Stimulated activated CD4-positive, alpha-beta T cell treated with anti-CD3 and anti-CD28 coated beads, TNF-alpha, amount 100 ng/mL, for 48 hours (primary cell): ENCODE data around the gene LONRF3.

Experiments
- DNase-seq, 3 donors: peaks; one replicate each; pipeline ENCODE4 v3.0.0-alpha.2; 2020; ENCODE audit warnings: low read depth in 3 of 3

Gene LONRF3

GRCh38 chrX:118974088-118974907, at the start of gene LONRF3:
LONRF3 (plus strand) TSS chrX:118974618; CDS start chrX:118974781, 163 bp downstream.
- DNase-seq = peak in 2 of 3 donors; percentile 23 to 30

- DNase-seq = no peak
These were observed 46.3 kb upstream of the LONRF3 start for GRCh38 chrX:118928151-118928550.

DNA sequence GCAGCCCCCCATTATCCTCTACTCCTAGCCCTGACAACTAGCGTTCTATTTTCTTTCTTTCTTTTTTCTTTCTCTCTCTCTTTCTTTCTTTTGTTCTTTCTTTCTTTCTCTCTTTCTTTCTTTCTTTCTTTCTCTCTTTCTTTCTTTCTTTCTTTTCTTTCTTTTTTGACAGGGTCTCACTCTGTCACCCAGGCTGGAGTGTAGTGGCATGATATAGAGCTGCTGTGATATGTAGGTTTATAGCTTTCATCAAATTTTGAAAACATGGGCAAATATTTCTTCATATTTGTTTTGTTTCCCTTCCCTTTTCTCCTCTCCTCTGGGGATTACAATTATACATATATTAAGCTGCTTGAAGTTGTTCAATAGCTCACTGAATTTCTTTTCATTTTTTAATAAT, 39.1 kb upstream of the LONRF3 start:
- no peak for DNase-seq

DNA sequence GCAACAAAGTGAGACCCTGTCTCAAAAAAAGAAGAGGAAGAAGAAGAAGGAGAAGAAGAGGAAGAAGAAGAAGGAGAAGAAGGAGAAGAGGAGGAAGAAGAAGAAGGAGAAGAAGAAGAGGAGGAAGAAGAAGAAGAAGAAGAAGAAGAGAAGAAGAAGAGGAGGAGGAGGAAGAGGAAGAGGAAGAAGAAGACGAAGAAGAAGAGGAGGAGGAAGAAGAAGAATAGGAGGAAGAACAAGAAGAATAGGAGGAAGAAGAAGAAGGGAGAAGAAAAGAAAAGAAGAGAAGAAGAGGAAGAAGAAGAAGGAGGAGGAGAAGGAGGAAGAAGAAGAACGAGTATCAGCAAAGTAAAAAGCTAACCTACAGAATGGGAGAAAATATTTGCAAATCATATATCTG, 33.3 kb upstream of the LONRF3 start:
- DNase-seq = no peak

GRCh38 chrX:118943102-118943501, 31.3 kb upstream of the LONRF3 start:
- no peak for DNase-seq

DNA sequence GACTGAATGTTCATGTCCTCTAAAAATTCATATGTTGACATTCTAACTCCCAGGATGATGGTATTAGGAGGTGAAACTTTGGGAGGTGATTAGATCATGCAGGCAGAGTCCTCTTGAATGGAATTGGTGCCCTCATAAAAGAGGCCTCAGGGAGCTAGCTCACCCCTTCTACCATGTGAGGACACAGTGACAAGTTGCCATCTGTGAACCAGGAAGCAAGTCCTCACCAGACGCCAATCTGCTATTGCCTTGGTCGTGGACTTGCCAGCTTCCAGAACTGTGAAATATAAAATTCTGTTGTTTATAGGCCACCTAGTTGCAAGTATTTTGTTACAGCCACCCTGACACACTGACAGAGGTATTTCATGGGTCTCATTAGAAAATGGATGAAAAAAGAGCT, 28.5 kb upstream of the LONRF3 start:
- DNase-seq = no peak

DNA sequence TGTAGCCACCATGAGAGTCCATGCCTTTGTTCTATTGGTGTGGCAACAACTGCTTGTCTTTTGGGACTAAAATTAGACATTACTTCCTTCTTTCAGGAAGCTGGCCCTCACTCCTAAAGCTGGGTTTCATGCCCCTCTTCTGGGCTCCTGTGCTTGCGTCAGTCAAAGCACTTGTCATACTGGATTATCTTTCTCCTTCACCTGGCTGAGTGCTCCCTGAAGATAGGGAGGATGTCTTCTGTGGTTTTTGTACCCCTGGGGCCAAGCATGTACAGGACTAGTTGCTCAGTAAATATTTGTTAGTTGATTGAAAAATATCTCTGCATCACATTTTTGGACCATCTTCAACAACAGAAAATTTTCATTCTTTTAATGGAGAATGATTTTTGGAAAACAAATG, 26.1 kb upstream of the LONRF3 start:
- no peak for DNase-seq

DNA sequence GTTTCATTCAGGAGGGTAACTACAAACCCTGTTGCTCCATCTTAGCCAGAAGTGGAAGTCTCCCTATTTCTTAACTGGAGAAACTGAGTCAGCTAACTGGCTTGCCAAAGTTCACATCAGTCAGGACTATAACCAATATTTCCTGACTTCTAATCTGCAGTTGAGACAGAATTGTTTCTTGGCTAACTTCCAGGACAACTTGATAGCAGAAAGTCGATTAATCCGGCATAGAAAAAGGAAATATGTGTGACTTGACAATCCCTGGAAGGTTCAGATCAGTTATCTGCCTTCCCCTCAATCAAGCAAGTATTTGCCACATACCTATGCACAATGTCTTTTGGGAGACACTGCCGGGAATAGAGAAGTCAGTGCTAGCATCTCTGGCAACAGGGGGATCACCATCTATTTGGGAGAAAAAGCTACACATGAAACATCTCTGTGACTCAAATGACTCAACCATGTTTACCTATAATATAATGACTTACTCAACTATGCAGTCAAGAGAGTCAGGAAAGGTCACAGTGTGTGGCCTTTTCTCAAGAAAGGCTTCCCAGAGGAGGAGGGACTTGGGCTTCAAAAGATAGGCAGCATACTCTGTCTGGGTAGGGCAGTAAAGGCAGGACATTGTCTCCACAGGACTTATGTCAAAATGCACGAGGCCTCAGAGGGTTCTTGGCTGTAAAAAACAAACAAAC, 12.4 kb upstream of the LONRF3 start:
- no peak for DNase-seq

DNA sequence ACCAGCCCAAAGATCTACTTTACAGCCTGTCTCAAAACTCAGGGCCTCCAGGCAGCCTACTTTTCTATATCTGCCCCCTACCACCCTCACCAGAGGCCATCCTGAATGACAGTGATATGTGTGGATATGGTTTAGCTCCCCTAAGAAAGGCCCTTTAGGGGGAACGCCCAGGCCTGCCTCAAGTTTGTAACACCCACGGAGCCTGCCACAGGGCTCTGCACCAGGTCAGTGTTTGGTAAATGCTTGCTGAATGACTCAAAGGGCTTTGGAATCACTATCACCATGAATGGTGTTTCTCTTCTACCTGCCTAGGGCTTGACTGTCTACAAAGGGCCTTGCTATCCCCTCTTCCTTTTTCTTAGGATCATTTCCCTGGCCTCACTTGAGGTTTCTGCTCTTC, 11.3 kb upstream of the LONRF3 start:
- no peak for DNase-seq

DNA sequence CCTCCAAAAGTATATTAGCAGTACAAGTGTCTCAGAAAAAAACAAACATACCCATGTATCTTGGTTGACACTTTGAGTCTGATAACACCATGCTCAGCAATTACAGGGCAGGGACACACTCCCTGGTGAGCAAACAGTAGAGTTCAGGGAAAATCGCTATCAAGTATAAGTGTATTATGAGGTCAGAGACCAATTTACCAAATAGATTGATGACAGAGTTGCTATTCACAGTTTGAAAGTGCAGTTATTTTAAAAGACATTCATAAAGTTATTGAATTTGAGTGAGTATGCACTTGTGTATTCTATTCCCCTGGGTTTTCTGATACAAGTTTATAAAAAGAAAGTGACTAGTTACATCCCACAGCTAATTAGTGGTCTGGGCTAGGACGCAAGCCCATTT, 10.2 kb upstream of the LONRF3 start:
- no peak for DNase-seq

DNA sequence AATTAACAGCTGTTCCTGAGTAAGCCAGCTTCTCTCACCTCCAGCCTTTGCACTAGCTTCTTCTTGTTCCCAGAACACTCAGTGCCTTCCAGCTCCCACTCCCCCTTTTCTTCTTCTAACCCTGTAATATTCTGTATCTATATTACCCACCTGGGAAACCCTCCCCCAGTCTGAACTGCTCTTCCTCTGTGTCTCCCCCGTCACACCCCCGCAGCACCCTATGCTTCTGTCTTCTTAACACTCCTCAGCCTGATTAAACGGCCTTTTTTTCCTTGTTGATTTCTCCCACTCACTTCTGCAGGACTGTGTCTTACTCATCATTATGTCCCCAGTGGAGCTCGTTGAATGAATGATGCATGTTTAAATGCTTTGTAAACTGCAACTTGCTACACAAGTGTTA, 9.0 kb upstream of the LONRF3 start:
- DNase-seq = no peak

DNA sequence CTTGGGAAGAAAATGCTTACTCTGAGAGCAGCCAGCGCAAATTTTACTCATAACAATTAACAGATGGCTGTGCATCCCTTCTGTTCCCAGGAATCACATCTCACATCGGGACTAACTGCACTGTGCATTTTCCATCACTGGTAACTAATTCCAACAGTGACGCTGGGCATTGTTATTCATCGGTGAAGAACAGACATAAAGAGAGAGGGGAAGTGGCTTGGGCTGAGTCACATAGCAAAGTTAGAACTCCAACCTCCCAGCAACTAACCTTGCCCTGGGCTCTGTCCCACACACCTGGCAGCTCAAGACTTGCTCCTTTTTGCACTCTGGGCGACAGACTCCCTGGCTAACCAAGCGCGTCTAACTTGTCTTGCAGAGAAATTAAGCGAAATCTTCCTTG, 6.4 kb upstream of the LONRF3 start:
- no peak for DNase-seq

DNA sequence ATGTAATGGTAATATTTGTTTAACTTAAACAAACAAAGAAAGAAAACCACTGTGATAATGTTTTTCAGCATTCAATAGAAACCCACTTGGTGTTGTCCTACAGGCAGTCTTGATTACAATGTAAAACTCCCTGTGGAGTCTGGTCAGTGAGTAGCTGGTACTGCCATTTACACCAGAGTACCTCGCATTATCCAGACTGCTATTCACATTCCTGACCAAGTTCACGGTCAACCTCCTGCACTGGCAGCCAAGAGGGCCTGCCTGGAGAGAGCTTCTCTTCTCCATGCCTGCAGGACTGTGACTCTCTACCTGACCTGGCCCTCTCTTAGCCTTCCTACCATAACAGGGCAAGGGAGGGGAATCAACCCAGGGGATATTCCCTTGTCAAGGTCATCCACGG, 2.9 kb upstream of the LONRF3 start:
- DNase-seq = no peak

DNA sequence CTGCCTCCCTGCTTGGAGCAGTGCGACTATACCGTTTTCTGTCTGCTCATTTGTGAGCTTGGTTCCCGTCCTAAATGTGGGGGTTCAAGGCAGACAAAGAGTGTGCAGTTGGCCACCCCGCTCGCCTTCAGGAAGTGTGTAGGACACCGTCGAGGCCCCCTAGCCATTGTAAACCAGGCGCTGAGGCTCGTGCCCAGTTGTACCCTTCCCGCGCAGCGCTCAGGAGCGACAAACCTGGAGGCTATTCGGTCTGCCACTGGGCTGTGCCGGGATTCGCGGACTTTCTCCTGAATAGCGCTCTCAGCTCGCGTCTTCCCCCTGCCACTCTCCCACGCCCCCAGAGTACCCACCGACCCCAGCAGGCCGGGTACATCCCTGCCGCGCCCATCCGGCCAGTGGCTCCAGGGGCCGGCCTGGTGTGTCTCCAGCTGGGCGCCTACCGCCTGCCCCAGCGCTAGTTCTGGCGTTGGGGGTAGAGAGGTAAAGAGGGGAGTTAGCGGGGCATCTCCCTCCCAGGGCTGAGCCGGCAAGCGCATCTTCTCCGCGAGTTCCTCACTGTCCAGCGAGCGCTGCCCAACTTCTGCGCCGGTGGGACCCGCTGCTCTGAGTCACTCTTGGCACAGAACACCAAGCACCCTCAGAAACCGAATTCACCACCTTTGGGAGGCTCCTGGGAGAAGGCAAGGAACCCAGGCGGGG, 880 bp upstream of the LONRF3 start:
- no peak for DNase-seq

- DNase-seq = peak in 2 of 3 donors; percentile 25
These were observed 672 bp downstream of the LONRF3 start for GRCh38 chrX:118974908-118975671.

- peak in 2 of 3 donors; percentile 35 to 37 for DNase-seq
These were observed 1.6 kb downstream of the LONRF3 start for GRCh38 chrX:118975831-118976598.

- DNase-seq = no peak
These were observed 2.4 kb downstream of the LONRF3 start for GRCh38 chrX:118976599-118977340.

DNA sequence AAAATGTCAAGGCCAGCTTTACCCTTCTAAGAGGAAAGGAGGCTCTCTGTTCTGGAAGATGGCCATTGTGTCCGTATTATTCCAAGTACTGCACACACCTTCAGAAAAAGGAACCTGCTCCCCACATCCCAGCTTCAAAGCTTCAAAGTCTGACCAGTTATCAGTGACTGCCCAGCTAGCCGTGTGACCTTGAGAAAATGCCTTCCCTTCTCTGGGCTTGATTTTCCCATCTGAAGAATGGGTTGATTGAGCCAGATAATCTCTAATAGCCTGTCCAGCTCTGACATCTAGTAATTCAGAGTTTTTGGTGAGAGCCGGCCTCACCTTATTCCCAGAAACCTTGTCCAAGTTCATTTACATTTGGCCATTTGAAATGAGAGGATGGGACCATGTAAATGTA, 3.0 kb downstream of the LONRF3 start:
- no peak for DNase-seq

GRCh38 chrX:118978451-118978850, 4.0 kb downstream of the LONRF3 start:
- no peak for DNase-seq

DNA sequence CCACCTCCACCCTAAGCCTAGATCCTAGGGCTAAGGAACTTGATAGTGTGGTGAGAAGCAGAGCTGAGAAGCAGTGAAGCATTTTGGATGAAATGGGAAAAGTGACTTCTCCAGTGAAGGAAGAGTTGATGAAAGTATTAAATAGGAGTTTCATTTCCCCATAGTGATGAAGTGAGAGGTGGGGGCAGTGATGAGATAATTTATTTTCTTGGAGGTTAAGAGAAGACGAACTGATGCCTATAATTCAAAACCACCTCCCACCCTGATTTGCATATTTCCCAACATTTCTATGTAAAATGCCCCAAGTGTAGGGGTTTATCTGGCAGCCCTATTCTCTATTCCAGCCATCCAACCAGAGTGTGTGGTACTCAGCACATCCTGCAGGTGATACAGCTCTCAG, 6.3 kb downstream of the LONRF3 start:
- DNase-seq = no peak
